GM19455 (cell line): ENCODE data around the gene BCAS3.
"Not testable (repeated sequence)": the region's sequence is repeated elsewhere in the genome, so short reads cannot be mapped to it uniquely, and the experiment has no call there.

ENCODE experiments used
- ATAC-seq: cut with Tn5 transposase; IDR thresholded peaks from one replicate; pipeline ENCODE4 v1.9.1; 2021; ENCODE audit not compliant: unreplicated experiment

BCAS3 gene

DNA sequence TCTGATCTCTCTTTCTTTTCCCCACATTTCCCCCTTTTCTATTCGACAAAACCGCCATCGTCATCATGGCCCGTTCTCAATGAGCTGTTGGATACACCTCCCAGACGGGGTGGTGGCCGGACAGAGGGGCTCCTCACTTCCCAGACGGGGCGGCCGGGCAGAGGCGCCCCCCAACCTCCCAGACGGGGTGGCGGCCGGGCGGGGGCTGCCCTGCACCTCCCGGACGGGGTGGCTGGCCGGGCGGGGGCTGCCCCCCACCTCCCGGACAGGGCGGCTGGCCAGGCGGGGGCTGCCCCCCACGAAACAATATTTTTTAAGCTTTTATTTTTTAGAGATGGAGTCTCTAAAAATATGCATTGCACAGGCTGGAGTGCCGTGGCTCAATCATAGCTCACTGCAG is 299.2 kb downstream of the BCAS3 start:
- not testable (repeated sequence) for ATAC-seq

DNA sequence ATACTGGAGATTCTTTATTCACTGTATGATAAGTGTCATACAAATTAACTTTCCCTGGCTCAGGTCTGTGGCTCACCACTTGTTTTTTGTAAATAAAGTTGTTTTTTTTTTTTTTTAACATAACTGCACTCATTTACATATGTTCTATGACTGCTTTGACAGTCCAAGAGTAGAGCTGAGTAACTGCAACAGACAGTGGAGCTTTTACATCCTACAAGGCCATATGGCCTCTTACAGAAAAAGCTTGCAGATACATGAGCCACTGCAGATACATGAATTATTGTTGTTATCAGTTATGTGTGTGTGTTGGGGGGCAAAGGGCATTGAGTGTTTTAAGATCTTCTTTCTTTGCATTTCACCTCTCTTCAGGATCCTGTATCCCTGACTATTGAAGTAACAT is 311.7 kb downstream of the BCAS3 start:
- ATAC-seq: no peak

DNA sequence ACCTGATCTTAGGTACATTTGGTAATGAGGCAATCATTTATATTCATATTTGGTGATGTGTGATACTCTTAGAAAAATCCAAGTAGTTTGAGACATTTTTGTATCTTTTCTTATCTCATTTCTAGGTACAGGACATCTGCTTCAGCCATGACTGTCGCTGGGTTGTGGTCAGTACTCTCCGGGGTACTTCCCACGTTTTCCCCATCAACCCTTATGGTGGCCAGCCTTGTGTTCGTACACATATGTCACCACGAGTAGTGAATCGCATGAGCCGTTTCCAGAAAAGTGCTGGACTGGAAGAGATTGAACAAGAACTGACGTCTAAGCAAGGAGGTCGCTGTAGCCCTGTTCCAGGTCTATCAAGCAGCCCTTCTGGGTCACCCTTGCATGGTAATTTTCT is 312.2 kb downstream of the BCAS3 start:
- no peak for ATAC-seq

DNA sequence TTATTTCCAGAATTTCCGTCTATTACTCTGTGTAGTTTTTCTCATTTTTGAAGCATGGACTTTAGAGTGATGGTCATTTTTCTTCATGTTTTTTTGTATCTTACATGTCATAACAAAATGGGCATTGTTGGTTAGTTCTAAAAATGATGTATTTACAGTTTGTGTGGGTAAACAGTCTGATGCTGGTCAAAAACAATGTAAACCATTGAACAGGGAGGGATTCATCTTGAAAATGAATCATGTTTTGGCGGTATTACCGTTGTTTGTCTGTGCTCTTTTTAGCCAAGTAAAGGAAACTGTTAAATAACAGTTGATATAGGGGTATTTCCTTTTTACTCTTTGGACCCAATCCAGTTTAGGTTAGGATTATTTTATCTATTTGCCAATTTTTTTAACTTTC is 315.8 kb downstream of the BCAS3 start:
- ATAC-seq: no peak

DNA sequence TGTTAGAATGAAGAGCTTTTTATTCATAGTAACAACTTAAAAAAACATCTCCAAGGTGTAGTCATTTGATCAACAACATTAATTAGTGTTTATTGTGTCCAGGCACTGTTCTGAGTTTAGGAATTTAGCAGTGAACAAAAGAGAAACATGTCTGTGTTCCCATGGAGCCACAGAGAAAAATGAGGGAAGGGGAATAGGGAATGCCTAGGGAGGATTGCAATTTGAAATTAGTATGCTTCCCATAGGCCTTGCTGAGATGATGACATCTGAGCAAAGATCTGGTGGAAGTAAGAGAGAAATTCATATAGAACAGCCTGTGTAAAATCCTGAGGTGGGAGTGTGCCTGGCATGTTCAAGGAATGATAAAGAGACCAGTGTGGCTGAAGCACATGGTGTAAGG is 318.0 kb downstream of the BCAS3 start:
- ATAC-seq: no peak

DNA sequence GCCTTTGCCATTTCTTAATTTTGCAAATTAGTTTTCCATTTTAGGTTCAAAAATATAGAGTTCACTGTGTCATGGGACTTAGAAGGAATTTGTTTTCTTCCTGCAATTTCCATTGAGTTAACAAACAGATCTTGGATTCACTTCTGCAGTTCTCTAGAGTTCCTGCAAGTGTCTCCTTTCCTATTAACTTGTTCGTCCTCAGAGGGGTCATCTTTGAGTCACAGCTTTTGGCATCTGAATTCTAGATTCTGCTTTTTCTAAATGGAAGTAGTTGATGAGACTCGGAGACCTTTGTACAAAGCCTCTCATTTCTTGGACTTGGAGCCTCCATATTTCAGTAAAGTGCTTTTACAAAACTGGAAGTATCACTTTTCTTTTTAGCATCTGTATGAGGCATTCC is 323.3 kb downstream of the BCAS3 start:
- ATAC-seq: no peak

DNA sequence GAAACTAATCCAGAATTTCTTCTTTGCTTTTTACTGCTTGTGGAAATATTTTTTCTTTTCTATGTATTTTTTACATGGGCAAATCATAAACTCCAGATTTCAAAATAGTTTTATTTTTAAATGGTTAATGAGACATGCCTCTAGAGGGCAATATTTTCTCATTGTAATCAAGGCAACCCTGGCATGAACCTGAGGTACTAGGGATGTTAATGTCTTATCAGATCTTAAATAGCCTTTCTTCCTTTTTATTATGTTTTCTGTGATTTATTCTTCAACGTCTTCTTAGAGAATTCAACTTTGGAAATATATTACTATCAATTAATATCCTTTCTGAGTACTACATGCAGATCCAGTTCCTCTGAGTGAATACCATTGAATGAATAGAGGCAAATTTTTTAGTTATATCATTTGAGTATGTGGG is 324.7 kb downstream of the BCAS3 start:
- ATAC-seq: no peak

DNA sequence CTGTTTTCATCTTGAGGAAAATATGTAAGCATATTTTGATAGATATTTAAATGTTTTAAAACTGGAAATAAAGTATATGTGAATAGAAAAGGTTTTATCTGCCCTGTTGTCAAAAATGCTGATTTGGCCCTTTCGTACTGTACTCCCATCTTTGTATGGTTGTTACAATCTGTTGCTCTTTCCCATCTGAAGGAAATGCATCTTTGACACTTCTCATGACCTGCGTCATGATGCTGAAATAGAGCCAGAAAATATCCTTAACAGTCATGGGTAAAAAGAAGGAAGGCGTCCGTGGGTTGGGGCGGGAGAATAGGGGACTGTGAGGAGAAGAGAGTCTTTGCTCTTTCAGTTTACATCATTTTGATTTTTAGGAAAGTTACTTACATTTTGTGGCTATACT is 327.7 kb downstream of the BCAS3 start:
- no peak for ATAC-seq

DNA sequence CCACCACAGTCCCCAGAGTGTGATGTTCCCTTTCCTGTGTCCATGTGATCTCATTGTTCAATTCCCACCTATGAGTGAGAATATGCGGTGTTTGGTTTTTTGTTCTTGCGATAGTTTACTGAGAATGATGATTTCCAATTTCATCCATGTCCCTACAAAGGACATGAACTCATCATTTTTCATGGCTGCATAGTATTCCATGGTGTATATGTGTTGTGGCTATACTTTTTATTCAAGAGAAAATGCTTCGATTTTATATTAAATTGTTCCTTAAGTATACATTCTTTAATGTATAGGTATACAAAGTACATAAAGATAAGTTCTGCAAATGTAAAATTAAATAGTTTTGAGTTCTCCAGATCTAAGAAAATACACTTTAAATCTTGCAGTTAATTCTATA is 328.3 kb downstream of the BCAS3 start:
- ATAC-seq: not testable (repeated sequence)

DNA sequence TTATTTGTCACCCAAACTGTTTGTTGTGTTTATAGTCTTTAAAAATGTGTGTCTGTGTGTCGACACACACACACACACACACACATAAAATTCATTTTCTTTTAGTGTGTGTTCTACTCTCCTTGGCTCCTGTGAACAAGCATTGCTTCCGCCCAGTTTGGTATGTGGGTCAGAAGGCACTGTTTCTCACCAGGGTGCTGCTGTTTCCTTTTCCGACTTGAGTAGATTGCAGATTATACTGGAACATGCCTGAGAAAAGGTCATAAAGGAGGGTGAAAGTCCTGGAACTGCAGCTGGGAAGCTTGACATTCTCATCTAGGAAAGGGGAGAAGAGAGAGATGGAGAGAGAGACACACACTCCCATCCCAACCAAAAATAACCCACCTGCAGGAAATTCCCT is 330.3 kb downstream of the BCAS3 start:
- ATAC-seq: no peak

DNA sequence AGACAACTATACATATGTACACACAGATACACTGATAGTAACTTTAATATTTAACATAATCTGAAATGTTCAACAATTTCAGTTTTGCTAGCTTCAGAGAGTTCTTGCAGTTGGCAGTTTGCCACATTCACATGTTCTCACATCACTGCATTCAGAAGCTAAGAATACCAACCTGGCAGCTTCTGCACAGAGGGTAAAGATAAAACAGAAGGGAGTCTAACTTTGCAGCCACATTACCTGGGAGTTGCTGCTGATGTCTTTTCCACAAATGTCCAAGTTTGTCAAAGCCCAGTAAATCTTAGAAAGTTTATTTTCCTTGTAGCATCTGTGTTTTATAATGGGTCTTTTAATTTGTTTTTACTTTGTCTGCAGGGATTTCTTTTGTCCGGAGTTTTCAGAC is 332.0 kb downstream of the BCAS3 start:
- ATAC-seq: no peak

DNA sequence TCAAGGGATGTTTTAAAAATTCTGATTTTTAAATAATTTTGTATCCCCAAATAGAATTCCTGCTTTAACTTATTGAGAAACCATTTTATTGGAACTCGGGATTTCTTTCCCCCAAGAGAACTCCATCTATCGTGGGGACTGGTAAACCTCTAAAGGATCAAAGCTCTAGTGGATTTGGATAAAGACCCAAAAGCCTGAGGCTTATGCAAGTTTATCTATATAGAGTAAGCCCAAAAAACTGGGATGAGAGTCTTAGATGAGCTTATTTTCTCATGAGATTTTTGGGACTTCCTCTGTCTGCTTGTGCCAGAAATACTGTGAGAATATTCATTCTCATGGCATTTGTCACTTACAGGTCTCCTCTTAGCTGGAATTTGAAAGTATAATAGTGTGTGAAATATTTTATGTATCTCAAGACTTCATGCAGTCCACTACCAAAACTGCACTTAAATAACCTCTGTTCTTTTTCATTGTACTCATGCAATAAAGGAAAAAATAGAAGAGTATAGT is 333.1 kb downstream of the BCAS3 start:
- ATAC-seq: no peak

DNA sequence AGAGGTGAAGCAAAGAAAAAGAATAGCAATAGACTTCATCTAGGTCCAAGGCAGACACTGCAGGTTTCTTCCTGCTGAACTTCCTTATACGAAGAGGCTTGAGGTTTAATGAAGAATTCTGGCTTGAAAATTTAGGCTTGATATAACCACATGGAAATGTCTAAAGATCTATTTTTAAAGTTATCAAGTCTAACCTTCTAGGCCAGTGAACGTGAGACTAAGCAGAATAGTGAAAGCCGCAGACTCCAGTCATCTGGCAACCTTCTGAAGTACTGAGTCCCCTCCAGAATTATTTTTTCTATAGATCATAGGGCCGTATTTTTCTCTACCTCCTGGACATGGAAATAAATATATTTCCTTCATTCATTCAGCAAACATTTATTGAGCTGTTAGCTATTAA is 333.6 kb downstream of the BCAS3 start:
- ATAC-seq: no peak

DNA sequence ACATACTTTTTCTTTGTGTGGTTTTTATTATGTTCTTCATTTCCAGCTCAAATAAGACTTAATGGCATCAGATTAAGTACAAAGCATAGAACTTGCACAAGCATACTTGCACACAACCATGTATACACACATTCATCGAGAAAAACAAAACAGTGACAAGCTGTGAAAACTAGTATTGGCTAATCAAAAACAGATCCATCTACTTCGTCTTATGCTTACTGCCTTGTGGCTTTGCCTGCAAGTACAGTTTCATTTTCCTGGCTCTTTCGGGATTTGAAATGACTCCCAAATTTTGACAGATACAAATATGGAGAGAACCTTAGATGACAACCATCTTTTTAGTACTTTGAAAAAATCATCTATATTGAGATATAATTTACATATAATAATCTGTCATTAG is 338.3 kb downstream of the BCAS3 start:
- no peak for ATAC-seq

DNA sequence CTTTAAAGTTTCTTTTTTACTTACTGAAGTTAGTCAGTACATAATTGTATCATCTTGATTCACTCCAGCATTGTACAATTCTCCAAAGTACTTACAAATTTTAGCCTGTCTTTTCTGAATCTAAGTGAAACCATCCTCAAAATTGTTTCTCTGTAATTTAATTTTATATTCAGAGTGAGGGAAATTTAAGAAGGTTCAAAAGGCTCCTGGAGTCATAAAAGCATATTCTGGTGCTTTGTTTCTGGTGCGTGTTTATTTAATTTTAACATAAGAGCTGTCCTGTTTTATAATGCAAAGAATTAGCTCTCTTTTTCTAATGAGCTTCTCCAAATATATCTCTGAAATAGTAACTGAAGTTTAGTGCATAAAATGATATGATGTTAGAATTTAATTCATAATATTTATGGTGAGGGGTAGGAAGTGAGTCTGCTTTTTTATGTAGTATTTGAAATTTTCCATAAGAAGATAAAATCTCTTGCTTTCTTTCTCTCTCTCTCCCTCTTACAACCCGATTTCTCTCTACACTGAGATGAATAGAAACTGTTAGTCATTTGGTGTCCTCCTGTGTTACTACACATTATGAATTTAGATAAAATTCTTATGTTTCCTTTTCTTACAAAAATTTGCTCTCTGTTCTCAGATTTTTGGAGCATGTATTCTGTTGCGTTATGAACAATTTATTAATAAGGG is 339.8 kb downstream of the BCAS3 start:
- ATAC-seq: no peak

DNA sequence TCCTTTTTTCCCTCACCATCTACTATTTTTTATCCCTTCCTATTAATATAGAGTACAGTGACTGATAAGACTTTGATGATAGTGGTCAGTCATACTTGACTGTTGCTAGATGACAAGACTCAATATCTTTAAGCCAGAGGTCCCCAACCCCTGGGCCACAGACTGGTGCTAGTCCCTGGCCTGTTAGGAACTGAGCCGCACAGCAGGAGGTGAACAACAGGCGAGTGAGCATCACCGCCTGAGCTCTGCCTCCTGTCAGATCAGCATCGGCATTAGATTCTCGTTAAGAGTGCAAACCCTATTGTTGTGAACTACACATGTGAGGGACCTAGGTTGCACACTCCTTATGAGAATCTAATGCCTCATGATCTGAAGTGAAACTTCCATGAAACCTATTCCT is 341.3 kb downstream of the BCAS3 start:
- no peak for ATAC-seq

DNA sequence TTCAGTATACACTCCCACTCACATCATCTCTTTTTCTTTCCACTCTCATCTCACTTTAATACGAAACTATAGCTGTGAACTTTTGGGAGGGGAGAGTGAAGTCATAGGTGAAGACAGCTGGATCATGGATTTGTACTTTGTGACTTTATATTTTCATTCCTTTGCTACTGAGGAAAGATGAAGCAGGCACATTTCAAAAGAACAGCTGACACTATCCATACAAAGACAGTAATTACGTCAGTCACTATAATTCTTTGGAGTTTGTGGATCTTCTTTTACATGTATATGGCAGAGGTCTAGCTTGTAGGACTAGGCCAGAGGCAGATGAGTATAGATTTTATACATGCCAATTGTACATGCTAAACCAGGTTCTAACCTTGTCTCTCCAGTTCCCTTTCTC is 346.3 kb downstream of the BCAS3 start:
- ATAC-seq: no peak

DNA sequence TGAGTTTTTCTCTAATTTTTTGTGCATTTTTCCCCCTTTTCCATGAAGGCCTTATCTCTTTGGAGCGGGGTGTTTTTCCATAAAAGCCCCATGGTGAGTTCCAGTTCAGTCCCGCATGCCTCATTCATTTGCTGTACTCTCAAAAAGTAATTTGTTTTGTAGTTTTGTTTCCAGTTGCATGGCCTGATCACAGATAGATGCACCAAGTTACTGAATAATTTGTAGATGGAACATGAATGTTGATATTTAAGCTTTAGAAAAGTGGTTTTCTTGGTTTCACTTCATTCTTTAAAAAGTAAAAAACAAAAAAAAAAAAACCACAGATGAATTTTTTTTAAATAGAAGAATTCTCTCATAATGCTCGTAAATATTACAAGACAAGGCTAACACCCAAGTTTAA is 349.2 kb downstream of the BCAS3 start:
- no peak for ATAC-seq

DNA sequence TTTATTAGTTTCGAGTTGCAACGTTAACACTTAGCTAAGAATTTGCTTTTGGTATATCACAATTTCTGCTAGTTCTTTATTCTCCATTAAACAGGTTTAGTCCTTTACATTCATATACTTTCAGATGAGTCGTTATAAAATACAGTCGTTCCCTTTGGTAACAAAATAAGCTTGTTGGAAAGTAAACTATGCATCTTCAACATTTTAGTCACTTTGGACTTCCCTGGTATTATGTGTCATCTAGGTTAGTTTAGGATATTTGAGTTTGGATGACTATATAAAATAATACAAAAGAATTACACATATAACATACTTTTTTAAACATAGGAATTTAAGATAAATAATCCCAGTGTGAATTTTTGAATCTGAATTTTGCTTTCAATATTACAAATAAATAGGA is 351.5 kb downstream of the BCAS3 start:
- no peak for ATAC-seq

DNA sequence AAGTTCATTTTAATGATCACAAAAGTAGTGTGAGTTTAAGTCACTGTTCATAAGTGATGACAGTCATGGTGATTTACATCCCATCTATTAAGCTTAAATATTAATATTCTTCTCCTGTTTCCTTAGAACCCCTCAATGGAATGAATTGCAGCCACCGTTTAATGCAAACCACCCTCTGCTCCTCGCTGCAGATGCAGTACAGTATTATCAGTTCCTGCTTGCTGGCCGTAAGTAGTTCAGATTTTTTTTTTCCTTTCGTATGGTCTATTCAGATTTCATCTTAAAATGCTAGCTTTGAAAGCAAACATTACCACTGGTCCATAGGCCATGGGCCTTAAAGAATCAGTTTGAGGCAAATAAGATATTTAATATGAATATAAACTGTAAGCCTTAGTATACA is 363.0 kb downstream of the BCAS3 start:
- no peak for ATAC-seq

DNA sequence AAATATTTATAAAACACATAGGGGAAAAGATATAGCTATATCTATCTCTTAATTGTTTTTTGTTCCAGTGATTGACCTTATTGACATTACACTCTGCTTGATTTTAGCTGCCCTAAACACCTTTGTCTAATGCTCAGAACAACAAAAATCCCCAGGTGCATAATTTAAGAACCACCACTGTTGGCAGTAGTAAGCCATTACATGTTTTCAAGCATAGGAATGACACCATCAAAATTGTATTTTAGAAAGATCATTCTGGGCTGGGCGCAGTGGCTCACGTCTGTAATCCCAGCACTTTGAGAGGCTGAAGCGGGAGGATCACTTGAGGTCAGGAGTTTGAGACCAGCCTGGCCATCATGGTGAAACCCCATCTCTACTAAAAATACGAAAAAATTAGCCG is 364.7 kb downstream of the BCAS3 start:
- not testable (repeated sequence) for ATAC-seq

DNA sequence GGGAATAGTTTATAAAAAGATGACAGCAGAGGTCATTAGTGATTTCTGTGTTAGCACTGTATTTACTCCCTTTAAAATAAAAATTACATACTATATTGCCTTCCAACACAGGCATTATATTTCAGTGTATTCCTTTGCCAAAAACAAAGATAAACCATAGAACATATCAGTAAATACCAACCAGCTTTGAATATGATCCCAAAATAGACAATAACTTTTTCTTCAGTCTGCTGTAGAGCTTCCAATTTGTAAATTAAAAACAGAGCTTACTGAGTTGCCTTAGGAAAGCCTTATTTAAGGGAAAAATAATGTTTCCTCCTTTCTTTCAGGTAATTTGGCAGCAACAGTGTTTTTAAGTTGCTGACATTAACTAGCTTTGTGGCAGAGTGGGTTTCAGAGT is 369.9 kb downstream of the BCAS3 start:
- ATAC-seq: no peak

DNA sequence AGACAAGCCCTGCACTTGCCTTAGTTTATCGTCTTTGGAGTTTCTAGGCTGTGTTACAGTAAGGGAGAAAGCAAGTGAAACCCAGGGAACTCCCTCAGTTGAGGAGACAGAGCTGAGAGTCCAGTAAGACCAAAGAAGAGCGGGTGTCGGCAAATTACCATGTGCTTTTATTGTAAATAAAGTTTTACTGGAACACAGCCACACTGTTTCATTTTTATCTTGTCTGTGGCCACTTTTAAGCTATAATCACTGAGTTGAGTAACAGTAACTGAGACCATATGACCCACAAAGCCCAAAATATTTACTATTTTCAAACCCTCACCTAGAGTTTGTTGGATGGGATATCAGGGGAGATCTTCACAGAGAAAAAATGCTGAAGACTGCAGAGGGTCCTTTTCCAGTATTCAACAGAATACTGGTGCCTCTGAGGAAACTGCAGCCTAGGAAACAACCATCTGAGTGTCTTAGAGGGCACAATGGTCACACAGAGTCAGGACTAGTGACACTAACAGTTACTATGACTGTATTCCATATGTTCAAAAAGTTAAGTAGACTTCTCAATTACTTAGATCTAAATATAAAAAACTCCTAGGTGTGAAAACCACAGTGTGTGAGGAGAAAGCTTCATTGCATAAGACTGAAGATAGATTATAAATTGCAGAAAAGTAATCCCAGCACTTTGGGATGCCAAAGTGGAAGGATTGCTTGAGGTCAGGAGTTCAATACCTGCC is 370.9 kb downstream of the BCAS3 start:
- no peak for ATAC-seq
